ENCODE measurements around the gene DKK2.

DKK2 gene

DNA sequence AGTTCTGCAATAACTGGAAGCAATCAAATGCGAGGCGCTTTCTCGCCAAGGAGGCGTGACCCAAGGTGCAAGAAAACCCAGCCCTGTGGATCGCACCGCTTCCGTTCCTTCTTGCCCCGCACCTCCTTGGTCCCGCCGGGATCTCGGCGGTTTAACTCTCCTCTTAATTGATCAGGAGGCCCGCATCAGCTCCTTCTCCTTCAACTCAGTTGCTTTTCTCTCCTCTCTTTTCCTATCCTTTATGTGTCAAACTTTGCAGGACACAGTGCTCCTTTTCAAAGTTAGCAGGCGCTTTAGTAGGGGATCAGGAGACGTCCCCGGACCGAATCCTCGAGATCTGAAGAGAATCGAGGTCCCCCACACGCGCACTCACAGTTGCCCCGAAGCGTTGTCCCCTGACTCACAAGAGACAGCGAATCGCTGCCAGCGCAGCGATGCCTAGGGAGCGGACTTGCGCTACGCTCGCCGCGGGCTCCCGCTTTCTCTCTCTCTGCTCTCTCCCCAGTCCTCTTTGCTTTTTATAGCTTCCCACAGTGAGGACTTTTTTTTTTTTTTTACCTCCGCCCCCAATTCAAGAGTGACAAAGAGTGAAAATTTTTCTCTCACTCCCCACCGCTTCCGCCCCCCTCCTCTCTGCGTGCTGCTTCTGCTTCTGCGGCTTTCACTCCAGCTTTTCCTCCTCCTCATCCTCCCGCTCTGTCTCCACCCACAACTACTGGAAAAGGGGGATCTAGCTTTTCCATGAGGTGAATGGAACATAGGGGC lies at the start of gene DKK2:
Gene DKK2 (minus strand): TSS at position 495 of the 765 bp plus-strand sequence. CDS start 722 bp downstream, outside the sequence.
- no peak for DNase-seq

- DNase-seq, result no peak
Measured at GRCh38 chr4:107077192-107077591, 41.1 kb upstream of the DKK2 start.

DNA sequence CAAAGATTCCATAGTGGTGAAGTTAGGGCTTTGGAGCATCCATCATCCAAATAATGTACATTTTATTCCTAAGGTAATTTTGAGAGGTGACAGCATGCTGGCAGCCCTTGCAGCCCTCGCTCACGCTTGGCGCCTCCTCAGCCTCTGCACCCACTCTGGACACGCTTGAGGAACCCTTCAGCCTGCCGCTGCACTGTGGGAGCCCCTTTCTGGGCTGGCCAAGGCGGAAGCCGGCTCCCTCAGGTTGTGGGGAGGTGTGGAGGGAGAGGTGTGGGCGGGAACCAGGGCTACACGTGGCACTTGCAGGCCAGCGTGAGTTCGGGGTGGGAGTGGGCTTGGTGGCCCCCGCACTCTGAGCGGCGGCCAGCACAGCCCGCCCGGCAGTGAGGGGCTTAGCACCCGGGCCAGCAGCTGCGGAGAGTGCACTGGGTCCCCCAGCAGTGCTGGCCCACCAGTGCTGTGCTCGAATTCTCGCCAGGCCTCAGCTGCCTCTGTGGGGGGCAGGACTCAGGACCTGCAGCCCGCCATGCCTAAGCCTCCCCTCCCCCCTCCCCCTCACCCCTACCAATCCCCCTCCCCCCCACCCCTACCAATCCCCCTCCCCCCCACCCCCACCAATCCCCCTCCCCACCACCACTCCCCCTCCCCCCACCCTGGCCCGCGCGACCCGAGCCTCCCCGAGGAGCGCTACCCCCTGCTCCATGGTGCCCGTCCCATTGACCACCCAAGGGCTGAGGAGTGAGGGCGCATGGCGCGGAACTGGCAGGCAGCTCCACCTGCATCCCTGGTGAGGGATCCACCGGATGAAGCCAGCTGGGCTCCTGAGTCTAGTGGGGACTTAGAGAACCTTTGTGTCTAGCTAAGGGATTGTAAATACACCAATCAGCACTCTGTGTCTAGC lies 37.0 kb upstream of the DKK2 start:
- no peak for DNase-seq

GRCh38 chr4:107071108-107071507 lies 35.0 kb upstream of the DKK2 start:
- no peak for DNase-seq

GRCh38 chr4:107069049-107069448 lies 32.9 kb upstream of the DKK2 start:
- no peak for DNase-seq

GRCh38 chr4:107068116-107068515 lies 32.0 kb upstream of the DKK2 start:
- DNase-seq, result no peak

- no peak for DNase-seq
Measured at GRCh38 chr4:107066621-107067020, 30.5 kb upstream of the DKK2 start.

DNA sequence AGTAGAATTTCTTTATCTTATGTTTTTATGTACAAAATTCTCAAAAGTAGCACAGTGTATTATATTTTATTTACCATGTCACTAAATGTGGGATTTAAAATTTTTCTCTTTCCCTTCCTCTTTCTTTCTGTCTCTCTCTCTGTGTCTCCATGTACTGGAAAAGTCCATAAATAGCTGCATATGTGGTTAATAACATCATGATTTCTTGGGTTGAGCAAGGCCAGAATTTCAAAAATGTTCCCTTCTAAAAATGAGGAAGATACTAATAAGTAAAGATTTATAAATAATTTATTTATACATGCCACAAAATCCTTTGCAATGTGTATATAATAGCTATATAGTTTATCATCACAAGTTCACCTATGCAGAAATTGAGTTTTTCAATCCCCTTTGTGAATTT lies 29.1 kb upstream of the DKK2 start:
- DNase-seq, result no peak

- no peak for DNase-seq
Measured at GRCh38 chr4:107060388-107060787, 24.3 kb upstream of the DKK2 start.

- no peak for DNase-seq
Measured at GRCh38 chr4:107058828-107059227, 22.7 kb upstream of the DKK2 start.

DNA sequence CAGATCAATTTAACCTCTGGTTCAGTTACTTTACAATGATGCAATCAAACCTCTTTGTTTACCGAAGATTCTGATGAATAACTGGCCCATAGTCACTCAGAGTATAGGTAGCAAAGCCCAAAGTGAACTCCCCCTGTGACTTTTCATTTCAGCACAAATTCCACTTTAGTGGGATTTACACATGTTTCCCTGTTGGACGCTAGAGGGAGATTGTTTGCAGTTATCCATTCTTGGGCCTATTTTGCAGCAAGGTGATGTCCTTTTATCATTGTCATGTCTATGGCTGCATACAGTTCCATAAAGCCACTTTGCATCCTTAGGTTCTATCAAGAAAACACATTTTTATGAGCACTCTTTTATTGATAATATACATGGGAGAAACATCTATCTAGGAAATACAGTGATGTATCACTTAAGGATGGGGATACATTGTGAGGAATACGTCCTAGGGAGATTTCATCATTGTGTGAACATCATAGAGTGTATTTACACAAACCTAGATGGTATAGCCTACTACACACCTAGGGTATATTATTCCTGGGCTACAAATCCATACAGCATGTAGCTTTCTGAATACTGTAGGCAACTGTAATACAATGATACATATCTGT lies 14.5 kb upstream of the DKK2 start:
- DNase-seq, result no peak

- no peak for DNase-seq
Measured at GRCh38 chr4:107046261-107046660, 10.1 kb upstream of the DKK2 start.

- no peak for DNase-seq
Measured at GRCh38 chr4:107044170-107044569, 8.1 kb upstream of the DKK2 start.

GRCh38 chr4:107037199-107037584 lies 1.1 kb upstream of the DKK2 start:
- DNase-seq, result no peak

DNA sequence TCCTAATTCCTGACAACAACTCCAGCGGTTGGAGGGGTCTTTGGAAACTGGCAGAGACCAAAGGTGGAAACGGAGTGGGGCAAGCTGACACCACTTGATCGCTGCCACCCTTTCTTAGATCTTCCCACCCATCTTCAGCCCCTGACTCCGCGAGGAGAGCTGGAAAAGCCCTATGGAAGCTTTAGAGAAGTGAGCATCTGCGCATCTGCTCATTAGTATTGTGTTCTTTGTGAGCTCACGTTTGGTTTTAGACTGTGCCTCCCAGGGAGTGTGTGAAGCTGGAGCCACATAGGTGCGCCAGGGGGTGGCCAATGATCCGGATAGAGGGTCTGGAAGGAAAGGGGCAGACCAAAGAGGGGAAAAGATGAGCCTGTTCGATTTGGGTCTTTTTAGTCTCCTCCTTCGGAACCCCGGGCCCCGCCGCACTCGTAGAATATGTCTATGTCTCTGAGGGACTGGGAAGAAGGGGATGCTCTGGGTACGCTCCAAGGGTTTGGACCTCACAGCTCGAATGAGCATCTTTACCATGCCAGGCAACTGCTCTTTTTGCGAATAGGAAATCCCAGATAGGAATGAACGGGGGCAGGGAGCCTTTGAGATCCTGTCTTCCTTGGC lies 578 bp upstream of the DKK2 start:
- DNase-seq, result no peak

GRCh38 chr4:107034996-107035818 lies 906 bp downstream of the DKK2 start:
- DNase-seq, result no peak

DNA sequence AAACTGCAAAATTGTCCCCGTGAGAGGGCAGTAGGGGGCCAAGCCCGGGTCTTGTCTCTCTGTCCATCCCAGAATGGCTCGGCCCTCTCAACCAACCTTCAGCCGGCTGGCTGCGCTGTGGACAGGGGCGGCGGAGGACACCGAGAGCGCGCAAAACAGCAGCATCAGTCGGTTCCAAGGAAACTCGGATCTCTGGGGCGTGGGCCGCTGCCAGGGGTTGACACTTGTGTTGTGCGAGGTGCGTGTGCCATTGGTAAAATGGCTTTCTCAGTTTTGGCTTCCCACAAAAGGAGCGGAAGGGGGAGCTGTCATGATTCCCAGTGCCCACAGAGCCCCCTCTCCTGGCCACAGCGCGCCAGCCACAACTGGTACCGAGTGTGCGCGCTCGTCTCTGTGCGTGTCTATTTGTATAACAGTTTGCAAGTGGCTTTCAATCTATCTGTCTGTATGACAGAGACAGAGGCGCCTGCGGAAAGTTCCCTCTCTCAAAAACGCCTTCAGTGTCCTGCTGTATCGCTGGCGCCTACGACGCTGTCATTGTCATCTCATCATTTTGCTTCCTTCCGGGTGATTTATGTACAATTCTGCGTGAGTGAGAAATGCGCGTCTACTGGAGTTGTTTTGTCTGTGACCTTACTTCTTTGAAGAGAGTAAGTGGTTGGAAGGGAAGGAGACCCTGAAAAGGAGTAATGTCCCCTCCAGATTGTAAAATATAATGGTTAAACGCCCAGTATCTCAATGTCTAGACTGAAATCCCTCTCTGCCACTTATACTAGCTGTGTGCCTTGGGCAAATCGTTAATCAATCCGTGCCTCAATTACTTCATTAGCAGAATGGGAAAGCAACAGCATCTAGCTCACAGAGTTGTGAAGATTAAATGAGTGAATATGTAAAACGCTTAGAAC lies 1.8 kb downstream of the DKK2 start:
- no peak for DNase-seq

- no peak for DNase-seq
Measured at GRCh38 chr4:107027379-107027778, 8.7 kb downstream of the DKK2 start.

- no peak for DNase-seq
Measured at GRCh38 chr4:107018344-107018735, 17.8 kb downstream of the DKK2 start.

DNA sequence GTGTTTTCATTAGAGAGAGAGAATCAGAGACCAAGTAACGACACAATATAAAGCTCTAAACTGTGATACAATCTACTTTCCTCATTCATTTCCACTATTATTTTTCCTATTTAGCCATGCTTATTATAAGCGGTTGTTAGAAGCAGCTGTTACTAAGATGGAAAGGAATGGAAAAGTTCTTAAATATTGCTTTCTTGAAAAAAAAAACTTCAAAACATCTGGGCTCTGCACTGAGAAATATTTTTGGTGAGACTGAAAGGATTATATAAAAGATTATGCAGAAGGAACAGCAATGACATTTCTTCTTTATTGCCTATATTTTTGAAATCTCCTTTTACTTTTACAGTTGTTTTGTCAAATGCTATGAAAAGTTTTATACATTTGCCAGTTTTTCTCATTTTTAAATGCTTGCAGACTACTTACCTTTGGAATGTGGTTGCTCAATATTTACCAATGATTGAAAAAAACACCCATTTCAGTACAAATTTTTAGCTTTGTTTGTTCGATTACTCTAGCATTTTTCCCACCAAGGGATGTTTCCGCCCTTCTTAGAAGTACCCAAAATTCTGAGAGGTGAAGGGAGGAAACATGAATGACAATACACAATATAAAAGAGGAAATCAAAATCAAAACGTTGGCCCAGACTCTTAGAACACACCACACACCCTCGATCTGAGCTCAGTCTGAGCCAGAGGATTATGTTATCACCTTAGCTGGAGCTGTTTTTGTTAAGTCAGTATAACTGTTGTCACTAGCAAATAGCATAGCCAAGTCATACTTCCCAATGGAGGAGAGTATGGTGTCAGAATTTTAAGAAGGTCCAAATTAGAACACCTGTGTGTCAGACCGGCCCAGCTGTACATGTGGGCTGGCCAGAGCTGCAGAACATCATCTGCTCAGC lies 18.4 kb downstream of the DKK2 start:
- DNase-seq, result no peak
